Right atrium auricular region (tissue), 2 donors: Measurements from ENCODE around the gene LEPROT. TPM values are rescaled to one million over a fixed set of nuclear protein-coding genes. Genes with fewer than 3 reads are reported as not detected.

ENCODE experiments used
- DNase-seq: peaks from one replicate; pipeline ENCODE4 v3.0.0-alpha.2; 2019; ENCODE audit warnings: low spot score
- H3K27ac ChIP-seq, 2 donors: fragments of 200-600 bp; sonication (generic); 1 replicate in 1 of 2; 2 replicates in 1 of 2; pipeline ENCODE4 v1.5.1; 2016 to 2019
- H3K27me3 ChIP-seq, 2 donors: fragments of 200-600 bp; sonication (generic); one replicate each; pipeline versions ENCODE4 v1.5.1 to v1.6.0; 2017 to 2019
- H3K36me3 ChIP-seq: fragments of 200-600 bp; sonication (generic); one replicate; pipeline ENCODE4 v1.5.1; 2016
- H3K4me1 ChIP-seq, 2 donors: fragments of 200-600 bp; sonication (generic); one replicate each; pipeline versions ENCODE4 v1.5.1 to v1.6.0; 2017 to 2019
- H3K4me3 ChIP-seq, 2 donors: fragments of 200-600 bp; sonication (generic); 1 replicate in 1 of 2; 2 replicates in 1 of 2; pipeline ENCODE4 v1.5.1; 2017 to 2019; ENCODE audit warnings: mild to moderate bottlenecking in 1 of 2, moderate library complexity in 1 of 2
- H3K9me3 ChIP-seq, 2 donors: fragments of 200-600 bp; sonication (generic); one replicate each; pipeline ENCODE4 v1.5.1; 2019
- CTCF ChIP-seq, 2 donors: fragments of 200-600 bp; sonication (generic); IDR thresholded peaks; one replicate each; pipeline ENCODE4 v1.5.1; 2019; ENCODE audit warnings: antibody characterized with exemption in 2 of 2
- total RNA-seq, 2 donors: library from RNA; depleted of rRNA; stranded (reverse); fragments of >200 nt; gene quantifications; one replicate each; pipeline ENCODE4 v1.1.0, GENCODE V29; 2016

Gene LEPROT
- total RNA-seq, 2 donors from 2014 or later = 42.7 to 44.6 TPM

- Histone ChIP-seq H3K4me3 (no peak overlapping the region), H3K27ac (no peak overlapping the region), H3K4me1 (no peaks in the 10 kb centered on the region), H3K36me3 (peaks cover 15% of the 10 kb centered on the region), H3K9me3 (no peaks in the 10 kb centered on the region), H3K27me3 (no peaks in the 10 kb centered on the region)
- DNase-seq = no peak
- TF ChIP-seq CTCF (IDR thresholded peaks at IDR 0.05) = no peak
These were observed 24.4 kb upstream of the LEPROT start for GRCh38 chr1:65395887-65396612.

GRCh38 chr1:65398083-65398482 lies 22.4 kb upstream of the LEPROT start:
- DNase-seq = no peak
- no peak overlapping the region for H3K27ac ChIP-seq
- peaks cover 8% of the 10 kb centered on the region for H3K36me3 ChIP-seq
- TF ChIP-seq CTCF (IDR thresholded peaks at IDR 0.05) = no peak
- no peaks in the 10 kb centered on the region for H3K4me1 ChIP-seq
- H3K9me3 ChIP-seq = no peaks in the 10 kb centered on the region
- H3K27me3 ChIP-seq = no peaks in the 10 kb centered on the region
- H3K4me3 ChIP-seq = no peak overlapping the region

GRCh38 chr1:65399003-65399402 lies 21.5 kb upstream of the LEPROT start:
- DNase-seq = no peak
- H3K36me3 ChIP-seq = peaks cover 7% of the 10 kb centered on the region
- no peak overlapping the region for H3K4me3 ChIP-seq
- TF ChIP-seq CTCF (IDR thresholded peaks at IDR 0.05) = no peak
- H3K4me1 ChIP-seq = no peaks in the 10 kb centered on the region
- no peak overlapping the region for H3K27ac ChIP-seq
- no peaks in the 10 kb centered on the region for H3K9me3 ChIP-seq
- H3K27me3 ChIP-seq = no peaks in the 10 kb centered on the region

GRCh38 chr1:65401612-65402011 lies 18.9 kb upstream of the LEPROT start:
- no peak for DNase-seq
- Histone ChIP-seq H3K9me3 (no peaks in the 10 kb centered on the region), H3K27ac (no peak overlapping the region), H3K27me3 (no peaks in the 10 kb centered on the region), H3K36me3 (no peaks in the 10 kb centered on the region), H3K4me1 (no peaks in the 10 kb centered on the region), H3K4me3 (no peak overlapping the region)
- TF ChIP-seq CTCF (IDR thresholded peaks at IDR 0.05) = no peak

GRCh38 chr1:65404941-65405340 lies 15.5 kb upstream of the LEPROT start:
- Histone ChIP-seq H3K4me1 (no peaks in the 10 kb centered on the region), H3K27me3 (no peaks in the 10 kb centered on the region), H3K4me3 (no peak overlapping the region), H3K36me3 (no peaks in the 10 kb centered on the region), H3K27ac (no peak overlapping the region), H3K9me3 (no peaks in the 10 kb centered on the region)
- TF ChIP-seq CTCF (IDR thresholded peaks at IDR 0.05) = no peak
- no peak for DNase-seq

- Histone ChIP-seq H3K9me3 (no peaks in the 10 kb centered on the region), H3K4me3 (no peak overlapping the region), H3K27me3 (no peaks in the 10 kb centered on the region), H3K27ac (no peak overlapping the region), H3K4me1 (no peaks in the 10 kb centered on the region), H3K36me3 (no peaks in the 10 kb centered on the region)
- no peak for TF ChIP-seq CTCF (IDR thresholded peaks at IDR 0.05)
- no peak for DNase-seq
These were observed 12.6 kb upstream of the LEPROT start for GRCh38 chr1:65407877-65408276.
